Measurements from ENCODE around the gene GPR4.
A peak's percentile ranks its signal among the peaks of the same experiment; 100 is the strongest.
"Not testable (repeated sequence)": the region's sequence is repeated elsewhere in the genome, so short reads cannot be mapped to it uniquely, and the experiment has no call there.

Gene GPR4

DNA sequence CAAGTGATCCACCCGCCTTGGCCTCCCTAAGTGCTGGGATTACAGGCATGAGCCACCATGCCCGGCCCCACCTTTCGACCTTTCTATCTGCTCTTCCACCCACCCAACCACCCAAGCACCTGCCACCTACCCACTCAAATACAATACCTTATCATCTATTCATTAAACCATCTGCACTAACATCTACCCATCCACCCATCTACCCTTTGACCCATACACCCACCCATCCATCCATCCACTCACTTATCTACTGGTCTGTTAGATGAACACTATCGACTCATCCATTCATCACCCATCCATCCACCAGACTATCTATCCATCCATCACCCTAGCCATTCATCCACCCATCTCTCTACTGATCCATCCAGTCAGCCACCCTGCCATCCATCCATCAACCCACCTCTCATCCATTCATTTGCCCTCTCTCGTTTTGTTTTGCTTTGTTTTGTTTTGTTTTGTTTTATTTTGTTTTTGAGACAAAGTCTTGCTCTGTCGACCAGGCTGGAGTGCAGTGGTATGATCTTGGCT is 20.0 kb upstream of the GPR4 start:
- no peak for DNase-seq

DNA sequence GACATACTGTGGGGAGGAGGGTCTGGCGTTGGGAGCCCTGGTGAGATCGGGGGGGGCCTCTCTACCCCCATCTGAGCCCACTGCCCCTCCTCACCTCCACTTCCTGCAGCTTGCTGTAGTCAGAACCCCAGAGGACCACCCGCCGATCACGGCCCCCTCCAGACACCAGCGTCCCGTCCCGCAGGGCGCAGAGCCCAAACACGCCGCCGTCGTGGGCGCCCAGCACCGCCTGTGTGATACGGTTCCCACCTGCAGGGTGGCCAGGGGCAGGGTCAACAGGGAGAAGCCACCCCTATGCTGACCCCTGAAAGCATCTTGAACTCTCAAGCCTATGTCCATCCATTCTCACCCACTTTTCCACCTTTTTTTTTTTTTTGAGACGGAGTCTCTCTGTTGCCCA is 19.4 kb upstream of the GPR4 start:
- DNase-seq, result no peak

GRCh38 chr19:45616704-45617017 is 14.6 kb upstream of the GPR4 start:
- DNase-seq, result no peak

DNA sequence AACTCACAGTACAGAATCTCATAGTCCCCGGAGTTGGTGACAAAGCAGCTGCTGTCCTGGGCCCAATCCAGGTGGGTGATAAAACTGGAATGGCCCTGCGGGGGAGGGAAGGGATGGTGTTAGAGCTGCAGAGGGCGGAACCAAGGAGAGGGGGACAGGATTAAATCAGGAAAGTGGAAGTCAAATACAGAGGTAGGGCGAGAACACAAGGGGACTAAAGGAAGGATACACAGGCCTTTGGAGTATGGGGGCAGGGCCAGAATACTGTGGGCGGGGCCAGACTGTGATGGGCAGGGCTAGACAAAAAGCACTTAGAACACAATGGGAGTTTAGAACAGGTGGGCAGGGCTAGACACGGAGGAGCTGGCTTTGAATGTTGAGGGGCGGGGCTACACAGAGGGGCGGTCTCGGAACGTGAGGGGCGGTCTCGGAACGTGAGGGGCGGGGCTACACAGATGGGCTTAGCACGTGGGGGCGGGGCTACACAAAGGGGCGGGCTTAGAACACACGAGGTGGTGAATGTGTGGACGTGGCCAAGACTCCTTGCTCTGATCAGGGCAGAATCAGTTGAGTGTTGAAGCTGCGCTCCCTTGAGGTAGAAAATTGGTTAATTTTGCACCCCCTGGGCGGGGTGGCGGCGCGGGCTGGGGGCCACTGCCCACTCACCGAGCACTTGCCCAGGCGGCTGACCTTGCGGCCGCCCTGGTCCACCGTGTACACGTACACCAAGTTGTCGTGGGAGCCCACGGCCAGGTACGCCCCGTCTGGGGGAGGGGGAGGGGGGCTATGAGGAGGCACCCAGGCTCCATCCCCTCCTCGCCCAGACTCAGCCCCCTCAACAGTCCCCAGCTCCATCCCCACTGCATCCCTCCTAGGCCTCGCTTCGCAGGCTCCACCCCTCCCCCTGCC is 14.0 kb upstream of the GPR4 start:
- DNase-seq, result peak; percentile 42 to 69 (median 48)

DNA sequence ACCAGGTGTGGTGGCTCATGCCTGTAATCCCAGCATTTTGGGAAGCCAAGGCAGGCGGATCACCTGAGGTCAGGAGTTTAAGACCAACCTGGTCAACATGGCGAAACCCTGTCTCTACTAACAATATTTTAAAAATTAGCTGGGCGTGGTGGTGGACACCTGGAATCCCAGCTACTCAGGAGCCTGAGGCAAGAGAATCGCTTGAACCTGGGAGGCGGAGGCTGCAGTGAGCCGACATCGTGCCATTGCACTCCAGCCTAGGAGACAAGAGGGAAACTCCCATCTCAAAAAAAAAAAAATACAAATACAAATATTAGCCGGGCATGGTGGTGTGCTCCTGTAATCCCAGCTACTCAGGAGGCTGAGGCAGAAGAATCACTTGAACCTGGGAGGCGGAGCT is 13.0 kb upstream of the GPR4 start:
- not testable (repeated sequence) for DNase-seq

DNA sequence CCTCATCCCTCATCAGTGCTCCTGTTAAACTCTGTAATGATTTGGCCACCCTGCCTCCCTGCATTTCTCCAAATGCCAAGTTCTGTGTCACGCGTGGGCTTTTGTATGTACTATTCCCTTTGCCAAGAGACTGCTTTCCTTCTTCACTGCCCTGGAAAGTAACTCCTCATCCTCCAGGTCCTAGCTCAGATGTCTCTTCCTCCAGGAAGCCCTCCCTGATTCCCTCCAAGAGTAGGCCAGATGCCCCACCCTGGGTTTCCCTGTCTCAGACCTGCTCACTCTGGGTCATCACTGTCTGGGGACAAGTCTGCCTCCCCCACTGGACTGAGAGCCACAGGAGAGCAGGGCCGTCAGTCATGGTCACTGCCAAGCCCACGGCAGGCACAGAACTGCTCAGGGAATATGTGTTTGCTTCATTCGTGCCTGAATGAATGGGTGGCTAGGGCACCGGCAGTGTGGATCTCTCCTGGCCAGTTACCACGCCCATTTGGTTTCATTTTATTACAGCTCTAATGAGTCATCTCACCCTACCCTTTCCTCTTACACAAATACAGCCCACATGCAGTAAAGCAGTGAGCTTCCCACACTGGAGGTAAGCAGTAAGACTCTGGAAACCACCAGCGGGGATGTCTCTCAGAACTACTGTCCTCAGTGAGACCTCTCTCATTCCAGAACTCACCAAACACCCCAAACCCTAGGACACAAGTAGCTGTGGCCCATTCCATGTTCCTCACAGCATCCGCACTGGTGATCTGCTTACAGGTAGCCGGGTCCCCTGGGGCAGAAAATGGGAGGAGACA is 12.1 kb upstream of the GPR4 start:
- DNase-seq, result peak in 1 of 4 experiments; percentile 23

DNA sequence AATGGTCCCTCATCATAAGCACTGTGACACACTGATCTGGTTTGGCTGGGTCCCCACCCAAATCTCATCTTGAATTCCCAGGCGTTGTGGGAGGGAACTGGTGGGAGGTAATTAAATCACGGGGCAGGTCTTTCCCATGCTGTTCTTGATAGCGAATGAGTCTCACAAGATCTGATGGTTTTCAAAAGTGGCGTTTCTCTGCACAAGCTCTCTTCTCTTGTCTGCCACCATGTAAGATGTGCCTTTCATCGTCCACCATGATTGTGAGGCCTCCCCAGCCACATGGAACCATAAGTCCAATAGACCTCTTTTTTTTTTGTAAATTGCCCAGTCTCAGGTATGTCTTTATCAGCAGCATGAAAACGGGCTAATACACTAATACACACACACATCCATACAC is 6.9 kb upstream of the GPR4 start:
- no peak for DNase-seq

DNA sequence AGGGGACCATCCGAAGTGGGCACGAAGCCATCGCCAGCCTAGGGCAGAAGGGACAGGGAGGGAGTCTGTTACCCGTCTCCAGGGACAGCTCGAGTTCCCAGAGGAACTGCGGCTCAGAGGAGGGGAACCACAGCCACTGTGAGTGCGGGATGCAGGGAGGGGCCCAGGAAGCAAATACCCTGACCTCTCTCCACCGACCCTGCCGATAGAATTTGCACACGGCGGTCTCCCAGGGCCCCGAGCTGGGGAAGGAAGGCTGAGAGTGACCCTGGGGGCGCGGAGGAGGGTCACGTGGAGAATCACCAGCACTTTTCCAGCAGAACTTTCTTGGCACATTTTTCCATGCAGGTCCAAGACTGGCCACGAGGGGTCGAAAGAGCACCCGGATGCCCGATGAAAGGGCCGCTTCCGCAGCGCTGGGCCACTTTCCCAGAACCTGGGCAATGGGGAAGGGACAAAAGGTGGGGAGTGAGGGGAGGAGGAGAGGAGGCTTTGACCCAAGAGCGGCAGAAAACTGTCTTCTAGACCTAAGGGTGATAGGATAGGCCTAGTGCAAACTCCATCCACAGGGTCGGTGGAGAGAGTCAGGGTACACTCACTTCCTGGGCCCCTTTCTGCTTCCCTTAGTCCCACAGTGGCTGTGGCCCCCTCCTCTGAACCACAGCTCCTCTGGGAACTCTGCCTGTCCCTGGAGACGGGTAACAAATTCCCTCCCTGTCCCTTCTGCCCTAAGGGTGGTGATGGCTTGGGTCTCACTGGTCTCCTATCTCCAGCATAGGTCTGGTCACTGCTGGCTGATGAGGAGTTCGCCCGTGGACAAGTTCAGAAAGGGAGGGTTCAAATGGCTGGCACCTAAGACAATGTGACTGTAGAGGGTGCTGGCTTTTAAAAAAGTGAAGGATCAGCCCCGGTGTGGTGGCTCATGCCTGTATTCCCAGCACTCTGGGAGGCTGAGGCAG is 5.3 kb upstream of the GPR4 start:
- peak in 2 of 4 experiments; percentile 9 for DNase-seq

DNA sequence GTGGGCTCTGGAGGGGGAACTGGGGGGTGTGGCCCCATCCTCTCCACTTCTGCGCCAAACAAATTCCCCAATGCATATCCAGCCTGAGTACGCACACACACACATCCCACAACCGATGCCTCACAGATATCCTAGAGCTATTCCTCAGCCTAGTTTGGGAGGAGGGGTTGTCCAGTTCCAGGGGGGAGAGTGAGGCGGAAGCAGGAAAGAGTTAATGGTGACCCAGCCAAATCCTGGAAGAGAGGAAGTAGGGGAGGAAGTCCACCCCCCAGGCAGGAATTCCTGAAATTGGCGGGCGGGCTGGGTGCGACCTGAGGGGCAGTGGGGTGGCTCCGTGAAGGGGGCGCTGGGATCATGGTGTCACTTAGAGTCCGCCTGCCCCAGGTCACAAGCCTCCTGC is 897 bp downstream of the GPR4 start:
- DNase-seq, result no peak

DNA sequence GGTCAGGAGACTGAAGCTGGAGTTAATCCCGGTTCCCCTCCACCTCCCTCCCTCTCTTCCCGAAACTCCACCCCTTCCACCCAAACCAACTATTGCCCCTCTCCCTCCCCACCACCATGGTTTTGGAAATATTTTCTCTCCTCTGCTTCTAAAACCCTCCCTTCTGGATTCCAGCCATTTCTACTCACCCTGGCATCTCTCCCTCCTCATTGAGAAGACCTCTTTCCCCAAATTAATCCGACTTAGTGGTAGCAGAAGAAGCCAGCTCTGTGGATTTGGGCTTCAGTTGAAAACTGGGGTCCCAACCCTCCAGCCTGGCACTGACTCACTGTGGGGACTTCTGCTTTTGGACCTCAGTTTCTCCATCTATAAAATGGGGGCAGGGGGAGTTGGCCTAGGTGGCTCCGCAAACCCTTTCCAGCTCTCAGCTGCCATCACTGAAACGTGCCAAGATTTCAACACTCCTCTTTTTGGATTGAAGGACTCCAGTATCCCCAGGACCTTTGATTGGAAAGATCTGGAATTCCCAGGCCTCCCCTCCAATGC is 1.6 kb downstream of the GPR4 start:
- DNase-seq, result no peak

- DNase-seq, result no peak
These were observed 2.7 kb downstream of the GPR4 start for GRCh38 chr19:45599286-45599685.

GRCh38 chr19:45598267-45599001 is 3.6 kb downstream of the GPR4 start:
- DNase-seq, result no peak

- no peak for DNase-seq
These were observed 4.4 kb downstream of the GPR4 start for GRCh38 chr19:45597425-45598111.

DNA sequence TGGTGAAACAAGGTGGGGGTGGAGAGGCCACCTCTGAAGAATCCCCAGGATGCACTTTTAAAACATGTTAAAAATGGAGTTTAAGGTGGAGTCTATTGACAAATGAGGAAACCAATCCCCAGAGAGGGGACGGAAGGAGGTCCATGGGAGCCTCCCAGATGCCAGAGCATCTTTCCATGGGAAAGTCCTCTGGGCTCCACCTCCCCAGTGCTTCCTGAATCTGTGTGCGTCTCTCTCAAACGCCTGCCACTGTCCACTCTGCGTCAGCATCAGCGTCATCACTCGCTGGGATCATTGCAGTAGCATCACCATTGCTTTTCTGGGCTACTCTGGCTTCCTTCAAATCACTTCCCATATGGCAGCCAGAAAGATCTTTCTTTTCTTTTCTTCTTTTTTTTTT is 6.2 kb downstream of the GPR4 start:
- no peak for DNase-seq

- no peak for DNase-seq
These were observed 8.5 kb downstream of the GPR4 start for GRCh38 chr19:45593520-45593919.

DNA sequence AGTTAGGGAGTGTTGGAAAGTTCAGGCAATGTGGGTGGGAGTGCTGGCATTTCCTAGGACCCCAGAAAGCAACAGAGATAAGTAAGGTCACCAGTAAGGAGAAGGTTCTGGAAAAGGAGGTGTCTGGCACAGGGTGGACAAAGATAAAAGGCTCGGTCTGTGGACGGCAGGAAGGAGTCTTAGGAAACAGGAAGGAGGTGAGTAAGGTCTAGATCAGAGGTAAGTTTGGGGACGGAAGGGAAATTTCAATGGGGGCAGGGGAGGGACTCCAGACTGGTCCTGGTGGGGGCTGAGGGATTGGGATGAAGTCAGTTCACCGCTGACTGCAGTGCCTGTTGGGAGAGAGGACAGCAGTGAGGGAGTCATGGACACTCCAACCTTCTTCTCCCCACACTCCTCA is 9.6 kb downstream of the GPR4 start:
- no peak for DNase-seq

DNA sequence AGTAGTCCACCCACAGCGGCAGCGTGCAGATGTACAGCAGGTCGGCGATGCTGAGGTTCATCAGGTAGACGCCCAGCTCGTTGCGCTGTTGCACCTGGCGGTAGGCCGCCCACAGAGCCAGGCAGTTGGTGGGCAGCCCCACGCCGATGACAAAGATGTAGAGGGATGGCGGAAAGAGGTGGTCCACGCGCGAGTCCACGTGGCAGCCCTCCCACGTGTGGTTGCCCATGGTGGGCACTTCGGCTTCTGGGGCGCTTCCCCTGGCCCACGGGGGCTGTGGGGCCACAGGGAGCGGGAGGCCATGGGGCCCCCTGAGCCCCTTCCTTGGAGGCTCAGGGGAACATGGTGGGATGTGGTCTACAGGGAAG is 10.4 kb downstream of the GPR4 start:
- no peak for DNase-seq

DNA sequence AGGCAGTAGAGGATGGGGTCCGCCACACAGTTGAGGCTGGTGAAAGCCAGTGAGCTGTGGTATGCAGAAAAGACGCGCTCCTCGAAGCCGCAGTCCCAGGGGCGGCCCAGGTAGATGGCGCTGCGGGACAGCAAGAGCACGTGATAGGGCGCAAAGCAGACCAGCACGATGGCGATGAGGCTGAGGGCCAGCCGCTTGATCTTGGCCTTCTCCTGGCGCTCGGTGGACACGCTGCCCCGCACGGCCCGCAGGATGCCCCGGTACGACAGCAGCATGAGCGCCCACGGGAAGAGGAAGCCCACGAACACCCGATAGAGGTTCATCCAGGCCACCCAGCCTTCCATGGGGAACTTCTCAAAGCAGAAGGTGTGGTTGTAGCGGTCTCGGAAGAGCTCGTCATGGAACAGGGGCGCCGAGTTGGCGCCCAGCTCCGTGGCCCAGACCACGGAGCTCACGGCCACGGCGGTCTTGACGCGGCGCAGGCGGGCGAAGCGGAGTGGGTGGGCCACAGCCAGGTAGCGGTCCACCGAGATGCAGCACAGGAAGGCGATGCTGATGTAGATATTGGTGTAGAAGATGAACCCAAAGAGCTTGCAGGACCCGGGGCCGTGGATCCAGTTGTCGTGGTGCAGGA is 10.9 kb downstream of the GPR4 start:
- peak in 1 of 4 experiments; percentile 17 for DNase-seq

DNA sequence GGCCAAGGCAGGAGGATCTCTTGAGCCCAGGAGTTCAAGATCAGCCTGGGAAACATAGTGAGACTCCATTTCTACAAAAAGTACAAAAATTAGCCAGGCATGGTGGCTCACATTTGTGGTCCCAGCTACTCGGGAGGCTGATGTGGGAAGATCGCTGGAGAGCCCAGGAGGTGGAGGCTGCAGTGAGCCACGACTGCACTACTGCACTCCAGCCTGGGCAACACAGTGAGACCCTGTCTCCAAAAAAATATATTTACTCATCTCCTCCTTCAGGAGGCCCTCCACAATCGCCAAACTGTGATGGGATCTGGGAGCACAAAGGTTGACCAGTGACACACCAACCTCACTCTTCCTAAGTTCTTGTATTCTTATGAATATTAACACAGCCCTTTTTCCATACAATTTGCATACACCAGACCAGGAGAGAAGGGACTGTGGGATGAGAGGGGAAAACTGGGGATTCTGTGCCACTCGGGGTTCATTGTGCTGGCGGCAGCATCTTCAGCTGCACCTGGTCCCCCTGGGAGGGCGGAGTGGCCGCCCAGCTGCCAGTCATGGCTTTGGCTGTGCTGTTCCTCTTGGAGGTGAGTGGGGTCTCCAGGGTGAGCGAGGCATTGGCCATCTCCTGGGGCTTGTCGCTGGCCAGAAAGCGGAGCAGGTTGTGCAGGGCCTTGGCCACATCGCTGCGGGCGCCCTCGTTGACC is 11.6 kb downstream of the GPR4 start:
- no peak for DNase-seq

- no peak for DNase-seq
These were observed 12.2 kb downstream of the GPR4 start for GRCh38 chr19:45589768-45590167.

All from activated CD4-positive, CD25-positive, alpha-beta regulatory T cell (primary cell).